Measurements from ENCODE around the gene TOGARAM1. TPM values are rescaled to one million over a fixed set of nuclear protein-coding genes. Genes with fewer than 3 reads are reported as not detected.

Gene TOGARAM1
- total and polyA plus RNA-seq, 2 donors (not counting 3 experiments of a cell fraction or from before 2014, with no cell fraction given) = 4.2 to 13.8 TPM

GRCh38 chr14:44963044-44963528 is 1.1 kb downstream of the TOGARAM1 start:
- Histone ChIP-seq H3K9ac (replicated peaks; ENCODE audit: extremely low read depth, insufficient read depth, low read length) (peak overlapping the region; percentile 84), H3K9me1 (replicated peaks; ENCODE audit: control insufficient read depth, extremely low read depth, insufficient read depth, low read length) (no peaks in the 10 kb centered on the region), H3K4me3 (replicated peaks in 1 of 3; ENCODE audit: insufficient read depth in 1 of 3, low read depth in 1 of 3, low read length in 3 of 3) (peak overlapping the region; percentile 71 to 83 (median 72)), H3K4me2 (ENCODE audit: insufficient read depth, low read length) (peak overlapping the region; percentile 90), H2AFZ (ENCODE audit: low read depth, low read length) (peak overlapping the region; percentile 91), H3K4me1 (ENCODE audit: control insufficient read depth, extremely low read depth, insufficient read depth, low read length) (peaks cover 43% of the 10 kb centered on the region), H3K27me3 (ENCODE audit: control insufficient read depth in 2 of 2, insufficient read depth in 2 of 2, low read length in 2 of 2) (no peaks in the 10 kb centered on the region), H3K36me3 (ENCODE audit: control insufficient read depth in 2 of 2, extremely low read depth in 1 of 2, insufficient read depth in 2 of 2, low read length in 2 of 2) (no peaks in the 10 kb centered on the region), H3K79me2 (ENCODE audit: control insufficient read depth, insufficient read depth, low read length) (peaks cover 72% of the 10 kb centered on the region), H4K20me1 (replicated peaks; ENCODE audit: control insufficient read depth, extremely low read depth, insufficient read depth, low read length) (peaks cover 3% of the 10 kb centered on the region), H3K27ac (ENCODE audit: insufficient read depth, low read depth, low read length) (no peak overlapping the region), H3K9me3 (replicated peaks; ENCODE audit: control insufficient read depth, insufficient read depth, low read length) (no peaks in the 10 kb centered on the region)
- FAIRE-seq (no peak), DNase-seq (ENCODE audit: low read depth, low spot score) (no peak)
- TF ChIP-seq FOS (IDR thresholded peaks at IDR 0.05; ENCODE audit: borderline replicate concordance, insufficient read depth, low read length) (no peak), EZH2 (IDR thresholded peaks at IDR 0.05; ENCODE audit: borderline replicate concordance, low read depth, low read length, severe bottlenecking) (no peak), POLR2A (IDR thresholded peaks at IDR 0.05; ENCODE audit: low read depth, low read length) (no peak), CTCF (IDR thresholded peaks at IDR 0.05; ENCODE audit: extremely low read depth in 1 of 2, insufficient read depth in 1 of 2, low read depth in 1 of 2, low read length in 2 of 2) (no peak), MAX (IDR thresholded peaks at IDR 0.05; ENCODE audit: insufficient read depth, insufficient read length) (no peak), GATA2 (IDR thresholded peaks at IDR 0.05; ENCODE audit: insufficient read depth, insufficient read length, low read depth, low read length) (no peak), MYC (IDR thresholded peaks at IDR 0.05; ENCODE audit: low read depth, low read length) (no peak), JUN (IDR thresholded peaks at IDR 0.05; ENCODE audit: borderline replicate concordance, insufficient read depth, insufficient read length, low read depth) (no peak), POLR2AphosphoS5 (IDR thresholded peaks at IDR 0.05; ENCODE audit: insufficient read depth, low read depth, low read length) (no peak)
- intact Hi-C loops (cut with micrococcal nuclease) (loop anchor here (5.0 kb wide), 1 partner anchor 51 kb away; no protein-coding TSS in a partner anchor), dilution Hi-C loops (cut with MboI; ENCODE audit: extremely low pct_ligation_motif_present, low sequenced_read_pairs) (no loop called here)
- no TSS peak for BruUV-seq (replicated peaks)
- ChIA-PET POLR2A (interaction anchor here (0.8 kb wide), 1 partner anchor 283 kb away, joined by 3 read pairs; no protein-coding TSS in a partner anchor), CTCF (interaction anchor here (0.7 to 3.5 kb wide), 2 partner anchors 49 to 171 kb away, joined by 3 to 22 read pairs; partner anchors contain the start of gene FKBP3)

All from endothelial cell of umbilical vein (primary cell).